H9 (cell line): ENCODE data around the gene NPC1. TPM values are rescaled to one million over a fixed set of nuclear protein-coding genes. Genes with fewer than 3 reads are reported as not detected.

ENCODE experiments used
- DNase-seq: peaks from one replicate; pipeline ENCODE4 v3.0.0-alpha.2; 2017
- H2AFZ ChIP-seq: one replicate; pipeline ENCODE4 v1.6.1; 2013; ENCODE audit warnings: mild to moderate bottlenecking, low read length, control low read depth, moderate library complexity
- H2AK5ac ChIP-seq: 2 replicates; pipeline ENCODE4 v1.6.1; 2013; ENCODE audit warnings: low read length, control low read depth, mixed read lengths; ENCODE audit not compliant: insufficient read length
- H2BK120ac ChIP-seq: one replicate; pipeline ENCODE4 v1.6.1; 2013; ENCODE audit warnings: low read depth, mild to moderate bottlenecking, low read length, control low read depth, inconsistent platforms; ENCODE audit not compliant: poor library complexity, severe bottlenecking
- H2BK12ac ChIP-seq: 2 replicates; pipeline ENCODE4 v1.6.1; 2013; ENCODE audit warnings: low read length, control low read depth, mixed read lengths, low read depth; ENCODE audit not compliant: insufficient read length
- H2BK15ac ChIP-seq: 2 replicates; pipeline ENCODE4 v1.6.1; 2013; ENCODE audit warnings: low read depth, low read length, control low read depth
- H2BK20ac ChIP-seq: one replicate; pipeline ENCODE4 v1.6.1; 2013; ENCODE audit warnings: low read depth, mild to moderate bottlenecking, low read length, control low read depth, inconsistent platforms; ENCODE audit not compliant: poor library complexity, severe bottlenecking
- H2BK5ac ChIP-seq: 2 replicates; pipeline ENCODE4 v1.6.1; 2013; ENCODE audit warnings: low read length, control low read depth, mixed read lengths; ENCODE audit not compliant: insufficient read length
- H3K14ac ChIP-seq: 2 replicates; pipeline ENCODE4 v1.6.1; 2013; ENCODE audit warnings: low read length, control low read depth; ENCODE audit not compliant: insufficient read depth
- H3K18ac ChIP-seq: 2 replicates; pipeline ENCODE4 v1.6.1; 2013; ENCODE audit warnings: low read depth, mild to moderate bottlenecking, mixed read lengths, low read length, control low read depth; ENCODE audit not compliant: insufficient read length
- H3K23ac ChIP-seq: 2 replicates; pipeline ENCODE4 v1.6.1; 2013; ENCODE audit warnings: low read length, control low read depth, mixed read lengths, low read depth; ENCODE audit not compliant: insufficient read length
- H3K23me2 ChIP-seq: 2 replicates; pipeline ENCODE4 v1.6.1; 2013; ENCODE audit warnings: low read depth, mild to moderate bottlenecking, mixed read lengths, low read length, control low read depth; ENCODE audit not compliant: insufficient read length, poor library complexity, severe bottlenecking
- H3K27ac ChIP-seq: 2 replicates; pipeline ENCODE4 v1.5.1; 2013; ENCODE audit warnings: low read length, control low read depth, mixed read lengths, low read depth; ENCODE audit not compliant: insufficient read length
- H3K27me3 ChIP-seq: 2 replicates; pipeline ENCODE4 v1.6.1; 2013; ENCODE audit warnings: low read length, control low read depth, inconsistent platforms; ENCODE audit not compliant: insufficient read depth
- H3K4ac ChIP-seq: 2 replicates; pipeline ENCODE4 v1.6.1; 2013; ENCODE audit warnings: low read depth, mild to moderate bottlenecking, control low read depth, inconsistent platforms, low read length, moderate library complexity
- H3K4me1 ChIP-seq: 2 replicates; pipeline ENCODE4 v1.6.1; 2013; ENCODE audit warnings: low read length, control low read depth, inconsistent platforms; ENCODE audit not compliant: insufficient read depth
- H3K4me2 ChIP-seq: 2 replicates; pipeline ENCODE4 v1.6.1; 2013; ENCODE audit warnings: low read length, control low read depth, mixed read lengths; ENCODE audit not compliant: insufficient read length, insufficient read depth
- H3K56ac ChIP-seq: 2 replicates; pipeline ENCODE4 v1.6.1; 2013; ENCODE audit warnings: low read depth, mild to moderate bottlenecking, mixed read lengths, low read length, control low read depth; ENCODE audit not compliant: insufficient read length
- H3K79me1 ChIP-seq: 2 replicates; pipeline ENCODE4 v1.6.1; 2013; ENCODE audit warnings: low read depth, mild to moderate bottlenecking, moderate library complexity, low read length, control low read depth, inconsistent platforms; ENCODE audit not compliant: insufficient read depth, poor library complexity, severe bottlenecking
- H3K79me2 ChIP-seq: 2 replicates; pipeline ENCODE4 v1.6.1; 2013; ENCODE audit warnings: low read length, control low read depth, inconsistent platforms; ENCODE audit not compliant: insufficient read depth
- H3K9ac ChIP-seq: 2 replicates; pipeline ENCODE4 v1.6.1; 2013; ENCODE audit warnings: low read length, control low read depth, mixed read lengths; ENCODE audit not compliant: insufficient read length; ENCODE audit errors: extremely low read depth
- H3K9me3 ChIP-seq: one replicate; pipeline ENCODE4 v1.6.1; 2013; ENCODE audit warnings: low read depth, low read length, inconsistent platforms; ENCODE audit not compliant: control insufficient read depth
- H3T11ph ChIP-seq: one replicate; pipeline ENCODE4 v1.6.1; 2013; ENCODE audit warnings: mild to moderate bottlenecking, low read length, control low read depth, inconsistent platforms
- H4K20me1 ChIP-seq: one replicate; pipeline ENCODE4 v1.6.1; 2013; ENCODE audit not compliant: control insufficient read depth, insufficient read length, insufficient read depth
- H4K5ac ChIP-seq: 2 replicates; pipeline ENCODE4 v1.6.1; 2013; ENCODE audit warnings: low read depth, mild to moderate bottlenecking, mixed read lengths, low read length, control low read depth; ENCODE audit not compliant: insufficient read length
- H4K8ac ChIP-seq: replicated peaks from 2 replicates; pipeline ENCODE4 v1.6.1; 2013; ENCODE audit warnings: low read length, control low read depth, mixed read lengths, low read depth; ENCODE audit not compliant: insufficient read length
- H4K91ac ChIP-seq: 2 replicates; pipeline ENCODE4 v1.6.1; 2013; ENCODE audit warnings: low read depth, mild to moderate bottlenecking, moderate library complexity, mixed read lengths, low read length, control low read depth; ENCODE audit not compliant: insufficient read length
- H3K27ac Mint-ChIP-seq, 3 experiments: 2 replicates in 2 of 3; 3 replicates in 1 of 3; pipeline ENCODE4 v1.8.0; 2020 to 2021; ENCODE audit warnings: mixed read lengths in 3 of 3, mild to moderate bottlenecking in 1 of 3, moderate library complexity in 1 of 3
- H3K27me3 Mint-ChIP-seq: 2 replicates; pipeline ENCODE4 v1.8.0; 2021; ENCODE audit warnings: low read depth, mild to moderate bottlenecking, moderate library complexity, mixed read lengths
- H3K36me3 Mint-ChIP-seq, 3 experiments: 2 replicates in 2 of 3; 3 replicates in 1 of 3; pipeline ENCODE4 v1.8.0; 2020 to 2021; ENCODE audit warnings: low read depth in 3 of 3, mixed read lengths in 3 of 3; ENCODE audit not compliant: insufficient read depth in 1 of 3
- H3K4me1 Mint-ChIP-seq, 2 experiments: 2 replicates each; pipeline ENCODE4 v1.8.0; 2020; ENCODE audit warnings: mixed read lengths in 2 of 2
- H3K4me3 Mint-ChIP-seq, 2 experiments: 2 replicates in 1 of 2; 3 replicates in 1 of 2; pipeline ENCODE4 v1.8.0; 2020 to 2021; ENCODE audit warnings: mild to moderate bottlenecking in 2 of 2, mixed read lengths in 2 of 2, moderate library complexity in 1 of 2
- H3K9me3 Mint-ChIP-seq, 2 experiments: 2 replicates in 1 of 2; 3 replicates in 1 of 2; pipeline ENCODE4 v1.8.0; 2020; ENCODE audit warnings: mild to moderate bottlenecking in 2 of 2, mixed read lengths in 2 of 2, moderate library complexity in 1 of 2
- CTCF ChIP-seq: fragments of 200-600 bp; sonication (generic); conservative IDR thresholded peaks from 3 replicates; pipeline ENCODE4 v1.8.0; 2021; ENCODE audit warnings: antibody characterized with exemption, mild to moderate bottlenecking
- WGBS: extraction: QIAGEN DNeasy Blood & Tissue Kit; methylation state at CpG from one replicate; pipeline ENCODE4 v1.1.7; 2013; ENCODE audit warnings: missing lambda C conversion rate, low lambda C conversion rate, mixed read lengths; ENCODE audit not compliant: insufficient read length; ENCODE audit errors: extremely low coverage; 5-methylcytosine and 5-hydroxymethylcytosine counted together
- total RNA-seq: library from RNA; stranded (reverse); gene quantifications from 2 replicates; pipeline ENCODE4 v1.2.1, GENCODE V29; 2021

Gene NPC1
- total RNA-seq, 1 experiment from 2014 or later = 24.2 TPM

GRCh38 chr18:23591011-23591410 lies 4.7 kb upstream of the NPC1 start:
- no peak for DNase-seq
- H3K18ac ChIP-seq = no peak overlapping the region
- no peak overlapping the region for H3K4ac ChIP-seq
- no peaks in the 10 kb centered on the region for H3K79me1 ChIP-seq
- no peak overlapping the region for H3K9ac ChIP-seq
- Mint-ChIP-seq H3K27me3 (peaks cover 5% of the 10 kb centered on the region), H3K27ac (no peak overlapping the region), H3K4me3 (no peak overlapping the region), H3K4me1 (peaks cover 12 to 20% of the 10 kb centered on the region in 2 experiments), H3K9me3 (no peaks in the 10 kb centered on the region), H3K36me3 (peaks cover 0 to 2% (median 0%) of the 10 kb centered on the region in 3 experiments; a peak in 1 of 7 replicates)
- H3K27me3 ChIP-seq = no peaks in the 10 kb centered on the region
- no peak for TF ChIP-seq CTCF
- no peaks in the 10 kb centered on the region for H3K23me2 ChIP-seq
- H3K27ac ChIP-seq = no peak overlapping the region
- no peaks in the 10 kb centered on the region for H3K79me2 ChIP-seq
- no peak overlapping the region for H3K4me2 ChIP-seq
- no peak overlapping the region for H2BK15ac ChIP-seq
- H2BK12ac ChIP-seq = no peak overlapping the region
- H2AK5ac ChIP-seq = no peak overlapping the region
- no peak overlapping the region for H2BK120ac ChIP-seq
- H3T11ph ChIP-seq = no peak overlapping the region
- no peak overlapping the region for H3K56ac ChIP-seq
- H4K20me1 ChIP-seq = no peaks in the 10 kb centered on the region
- H2BK20ac ChIP-seq = no peak overlapping the region
- no peak overlapping the region for H3K23ac ChIP-seq
- no peak overlapping the region for H4K5ac ChIP-seq
- H3K14ac ChIP-seq = no peak overlapping the region
- no peaks in the 10 kb centered on the region for H3K9me3 ChIP-seq
- H2BK5ac ChIP-seq = no peak overlapping the region
- WGBS = no CpG with 5 or more reads among the region's 1 CpG
- no peaks in the 10 kb centered on the region for H3K4me1 ChIP-seq
- H4K91ac ChIP-seq = no peak overlapping the region
- H2AFZ ChIP-seq = no peak overlapping the region
- H4K8ac ChIP-seq = no peak overlapping the region
